NB4 (cell line): Measurements from ENCODE around the gene KRTAP10-1.

Experiments
- DNase-seq: peaks from one replicate; pipeline ENCODE4 v3.0.0; 2010; ENCODE audit warnings: low read depth
- H3K4me3 ChIP-seq: one replicate; pipeline ENCODE4 v1.5.1; 2011; ENCODE audit warnings: mild to moderate bottlenecking, low read depth, low read length, moderate library complexity
- CTCF ChIP-seq: IDR thresholded peaks from one replicate; pipeline ENCODE4 v1.5.1; 2012; ENCODE audit warnings: low read depth, low read length
- MAX ChIP-seq: IDR thresholded peaks from 2 replicates; pipeline ENCODE4 v1.6.1; 2011; ENCODE audit warnings: low read depth, low read length
- MYC ChIP-seq: IDR thresholded peaks from 2 replicates; pipeline ENCODE4 v1.6.1; 2011; ENCODE audit warnings: low read depth, low read length
- POLR2A ChIP-seq: IDR thresholded peaks from 2 replicates; pipeline ENCODE4 v1.6.1; 2011; ENCODE audit warnings: mild to moderate bottlenecking; ENCODE audit not compliant: insufficient read length; ENCODE audit errors: extremely low read depth

The KRTAP10-1 gene

GRCh38 chr21:44530903-44531605, 8.9 kb downstream of the KRTAP10-1 start:
- H3K4me3 ChIP-seq = no peak overlapping the region
- DNase-seq = no peak
- TF ChIP-seq MYC (no peak), POLR2A (no peak), CTCF (no peak), MAX (no peak)

GRCh38 chr21:44530221-44530902, 9.6 kb downstream of the KRTAP10-1 start:
- TF ChIP-seq MYC (no peak), CTCF (no peak), MAX (no peak), POLR2A (no peak)
- H3K4me3 ChIP-seq = no peak overlapping the region
- DNase-seq = no peak

GRCh38 chr21:44529503-44530125, 10.4 kb downstream of the KRTAP10-1 start:
- no peak for TF ChIP-seq POLR2A
- TF ChIP-seq CTCF = no peak
- no peak for TF ChIP-seq MAX
- TF ChIP-seq MYC = no peak
- H3K4me3 ChIP-seq = no peak overlapping the region
- no peak for DNase-seq

- TF ChIP-seq POLR2A (no peak), CTCF (no peak), MYC (no peak), MAX (no peak)
- DNase-seq = no peak
- no peak overlapping the region for H3K4me3 ChIP-seq
These were observed 11.0 kb downstream of the KRTAP10-1 start for GRCh38 chr21:44529011-44529421.

GRCh38 chr21:44528634-44528995, 11.4 kb downstream of the KRTAP10-1 start:
- H3K4me3 ChIP-seq = no peak overlapping the region
- no peak for DNase-seq
- TF ChIP-seq MAX = no peak
- no peak for TF ChIP-seq CTCF
- TF ChIP-seq POLR2A = no peak
- TF ChIP-seq MYC = no peak
